H1 (cell line): Measurements from ENCODE around the gene G3BP1. TPM values are rescaled to one million over a fixed set of nuclear protein-coding genes. Genes with fewer than 3 reads are reported as not detected.

Source experiments
- CTCF ChIA-PET: fragments of 300-600 bp; sonication (Branson Sonifier 250); formaldehyde crosslinking; loops from one replicate; lab custom pipeline; 2021; ENCODE audit not compliant: partially characterized antibody; lab: Charles Lee
- POLR2A ChIA-PET: fragments of 300-600 bp; sonication (Branson Sonifier 250); formaldehyde crosslinking; loops from one replicate; lab custom pipeline; 2021; ENCODE audit warnings: inconsistent platforms; ENCODE audit not compliant: partially characterized antibody; lab: Charles Lee
- DNase-seq, 2 experiments: peaks; one replicate each; pipeline versions ENCODE4 v3.0.0 to v3.0.0-alpha.2; 2010 to 2022; ENCODE audit warnings: low spot score in 2 of 2, low read depth in 1 of 2, mixed read lengths in 1 of 2
- FAIRE-seq: peaks from 2 replicates; lab custom pipeline; 2011; peaks lifted over from hg19 to GRCh38; lab: Jason Lieb, UNC
- H2AFZ ChIP-seq: 2 replicates; pipeline ENCODE4 v1.8.1; 2012; ENCODE audit warnings: low read length, inconsistent platforms
- H2AK5ac ChIP-seq: 2 replicates; pipeline ENCODE4 v1.6.1; 2013; ENCODE audit warnings: low read depth, low read length
- H2BK120ac ChIP-seq: replicated peaks from 2 replicates; pipeline ENCODE3; 2013; ENCODE audit warnings: low read depth, low read length, inconsistent platforms
- H2BK12ac ChIP-seq: 2 replicates; pipeline ENCODE4 v1.6.1; 2013; ENCODE audit warnings: low read depth, low read length
- H2BK15ac ChIP-seq: 2 replicates; pipeline ENCODE4 v1.6.1; 2013; ENCODE audit warnings: low read length
- H2BK20ac ChIP-seq: 2 replicates; pipeline ENCODE4 v1.6.1; 2013; ENCODE audit warnings: low read length
- H2BK5ac ChIP-seq: 2 replicates; pipeline ENCODE4 v1.6.1; 2013; ENCODE audit warnings: low read depth, low read length
- H3K14ac ChIP-seq: 2 replicates; pipeline ENCODE4 v1.6.1; 2013; ENCODE audit warnings: inconsistent platforms; ENCODE audit not compliant: insufficient read length
- H3K18ac ChIP-seq: 2 replicates; pipeline ENCODE4 v1.6.1; 2013; ENCODE audit warnings: low read length; ENCODE audit errors: extremely low read depth
- H3K23ac ChIP-seq: 2 replicates; pipeline ENCODE4 v1.6.1; 2013; ENCODE audit warnings: inconsistent platforms; ENCODE audit not compliant: insufficient read length
- H3K23me2 ChIP-seq: 2 replicates; pipeline ENCODE4 v1.6.1; 2013; ENCODE audit warnings: low read depth, low read length
- H3K27ac ChIP-seq: 2 replicates; pipeline ENCODE4 v1.6.1; 2011; ENCODE audit warnings: low read depth, low read length, inconsistent platforms
- H3K27me3 ChIP-seq, 4 experiments: replicated peaks in 1 of 4; 1 replicate in 1 of 4; 2 replicates in 3 of 4; pipeline versions ENCODE4 v1.6.1 to v1.8.1; 2011 to 2013; ENCODE audit warnings: low read length in 3 of 4, mild to moderate bottlenecking in 3 of 4, inconsistent platforms in 2 of 4, mixed read lengths in 2 of 4, moderate library complexity in 1 of 4; ENCODE audit not compliant: control insufficient read depth in 3 of 4, insufficient read depth in 3 of 4; ENCODE audit errors: extremely low read depth in 1 of 4
- H3K36me3 ChIP-seq, 4 experiments: 2 replicates each; pipeline versions ENCODE4 v1.6.1 to v1.8.1; 2011 to 2013; ENCODE audit warnings: mild to moderate bottlenecking in 4 of 4, low read length in 3 of 4, moderate library complexity in 2 of 4, control low read depth in 1 of 4, inconsistent platforms in 1 of 4; ENCODE audit not compliant: insufficient read depth in 4 of 4, control insufficient read depth in 2 of 4
- H3K4ac ChIP-seq: replicated peaks from 2 replicates; pipeline ENCODE3; 2013; ENCODE audit warnings: low read length, low read depth, mixed read lengths, inconsistent platforms; ENCODE audit not compliant: insufficient read length
- H3K4me1 ChIP-seq, 4 experiments: replicated peaks in 1 of 4; 1 replicate in 1 of 4; 2 replicates in 3 of 4; pipeline versions ENCODE4 v1.6.1 to v1.8.1; 2011 to 2013; ENCODE audit warnings: low read length in 3 of 4, inconsistent platforms in 2 of 4, mixed read lengths in 1 of 4; ENCODE audit not compliant: insufficient read depth in 4 of 4, control insufficient read depth in 3 of 4
- H3K4me2 ChIP-seq, 2 experiments: 2 replicates each; pipeline versions ENCODE4 v1.6.1 to v1.8.1; 2011 to 2013; ENCODE audit warnings: low read depth in 2 of 2, low read length in 2 of 2, control low read depth in 1 of 2, inconsistent platforms in 1 of 2, mild to moderate bottlenecking in 1 of 2; ENCODE audit not compliant: insufficient read depth in 1 of 2
- H3K4me3 ChIP-seq, 4 experiments: fragments of 200-600, 300-600 bp in 1 of 4; sonication (generic), shearing (Covaris generic), sonication (Bioruptor Twin) in 1 of 4; 2 replicates each; pipeline versions ENCODE4 v1.5.1 to v1.8.1; 2011 to 2016; ENCODE audit warnings: low read length in 4 of 4, low read depth in 3 of 4, control low read depth in 2 of 4, inconsistent platforms in 2 of 4, mild to moderate bottlenecking in 2 of 4, mixed read lengths in 1 of 4, moderate library complexity in 1 of 4; ENCODE audit not compliant: insufficient read depth in 2 of 4; ENCODE audit errors: extremely low read depth in 1 of 4
- H3K56ac ChIP-seq: replicated peaks from 2 replicates; pipeline ENCODE3; 2013; ENCODE audit warnings: low read depth, mild to moderate bottlenecking, mixed read lengths, low read length, inconsistent platforms; ENCODE audit not compliant: insufficient read length
- H3K79me1 ChIP-seq: 2 replicates; pipeline ENCODE4 v1.6.1; 2013; ENCODE audit warnings: low read depth, low read length, control low read depth
- H3K79me2 ChIP-seq, 2 experiments: 2 replicates each; pipeline versions ENCODE4 v1.6.1 to v1.8.1; 2012 to 2013; ENCODE audit warnings: low read length in 2 of 2, mild to moderate bottlenecking in 2 of 2, inconsistent platforms in 1 of 2; ENCODE audit not compliant: insufficient read depth in 2 of 2, control insufficient read depth in 1 of 2
- H3K9ac ChIP-seq, 4 experiments: replicated peaks in 1 of 4; 1 replicate in 1 of 4; 2 replicates in 3 of 4; pipeline versions ENCODE4 v1.6.1 to v1.8.1; 2011 to 2013; ENCODE audit warnings: low read depth in 3 of 4, low read length in 3 of 4, control low read depth in 2 of 4, mild to moderate bottlenecking in 2 of 4, moderate library complexity in 2 of 4, inconsistent platforms in 1 of 4; ENCODE audit errors: extremely low read depth in 1 of 4
- H3K9me3 ChIP-seq, 2 experiments: 2 replicates each; pipeline versions ENCODE4 v1.6.1 to v1.8.1; 2012 to 2013; ENCODE audit warnings: mild to moderate bottlenecking in 2 of 2, moderate library complexity in 2 of 2, control low read depth in 1 of 2, inconsistent platforms in 1 of 2, low read depth in 1 of 2, low read length in 1 of 2, mixed read lengths in 1 of 2; ENCODE audit not compliant: insufficient read depth in 2 of 2
- H4K20me1 ChIP-seq, 2 experiments: replicated peaks in 1 of 2; 2 replicates each; pipeline versions ENCODE3 to v1.8.1; 2011 to 2013; ENCODE audit warnings: inconsistent platforms in 2 of 2, low read length in 2 of 2, mild to moderate bottlenecking in 1 of 2; ENCODE audit not compliant: insufficient read depth in 2 of 2, control insufficient read depth in 1 of 2
- H4K5ac ChIP-seq: 2 replicates; pipeline ENCODE4 v1.6.1; 2013; ENCODE audit warnings: low read length, low read depth, mixed read lengths, inconsistent platforms; ENCODE audit not compliant: insufficient read length
- H4K8ac ChIP-seq: 2 replicates; pipeline ENCODE4 v1.8.0; 2013; ENCODE audit warnings: mild to moderate bottlenecking, moderate library complexity, low read length, inconsistent platforms; ENCODE audit not compliant: insufficient read depth; ENCODE audit errors: extremely low read depth
- H4K91ac ChIP-seq: replicated peaks from 2 replicates; pipeline ENCODE3; 2013; ENCODE audit warnings: low read length, mixed read lengths, inconsistent platforms; ENCODE audit not compliant: insufficient read length
- ASH2L ChIP-seq: fragments of 200-600, 300-600 bp; sonication (generic); IDR thresholded peaks from one replicate; pipeline ENCODE4 v1.7.1; 2017; ENCODE audit warnings: low read length
- CBX8 ChIP-seq: fragments of 300-800, 300-1000 bp; sonication (generic); IDR thresholded peaks from 2 replicates; pipeline ENCODE4 v1.7.1; 2016; ENCODE audit warnings: low read depth, low read length, borderline replicate concordance
- POLR2AphosphoS5 ChIP-seq: IDR thresholded peaks from 2 replicates; pipeline ENCODE4 v1.6.1; 2011; ENCODE audit warnings: low read depth, low read length
- TCF12 ChIP-seq: IDR thresholded peaks from 2 replicates; pipeline ENCODE4 v1.6.1; 2011; ENCODE audit warnings: low read depth, mild to moderate bottlenecking, low read length
- YY1 ChIP-seq: IDR thresholded peaks from 2 replicates; pipeline ENCODE4 v1.6.1; 2011; ENCODE audit warnings: low read depth, mild to moderate bottlenecking, low read length
- WGBS, 2 experiments: shearing (Covaris generic) in 1 of 2; methylation state at CpG; one replicate each; pipeline versions ENCODE4 v1.1.6 to v1.1.7; 2013 to 2015; ENCODE audit warnings: low lambda C conversion rate in 2 of 2, mixed read lengths in 2 of 2, inconsistent platforms in 1 of 2, low coverage in 1 of 2, missing lambda C conversion rate in 1 of 2; ENCODE audit not compliant: insufficient replicate concordance in 2 of 2, insufficient coverage in 1 of 2, insufficient read length in 1 of 2; ENCODE audit errors: extremely low coverage in 1 of 2, missing lambda C conversion rate in 1 of 2; 5-methylcytosine and 5-hydroxymethylcytosine counted together
- polyA plus RNA-seq, 7 experiments: library from polyadenylated mRNA; depleted of rRNA in 3 of 7; stranded (reverse) in 5 of 7; unstranded in 2 of 7; fragments of >200 nt in 5 of 7; fragments of 200-250 nt in 2 of 7; gene quantifications; 1 replicate in 5 of 7; 2 replicates in 1 of 7; 4 replicates in 1 of 7; pipeline versions ENCODE4 v1.2.1 to v1.2.3, GENCODE V29; 2011 to 2013; ENCODE audit warnings: missing spikeins in 2 of 7, mixed read lengths in 2 of 7
- total RNA-seq: library from RNA; stranded (reverse); fragmentation: NEBNext Ultra II Directional; extraction: Animal tissue kit (Norgen Biotek cat#: 25700); gene quantifications from 2 replicates; pipeline ENCODE4 v1.2.1, GENCODE V29; 2021

Gene G3BP1
- total and polyA plus RNA-seq, 2 of the 8 experiments (the other 6 are each of a cell fraction or from before 2014, with no cell fraction given) = 71.2 to 516 TPM

DNA sequence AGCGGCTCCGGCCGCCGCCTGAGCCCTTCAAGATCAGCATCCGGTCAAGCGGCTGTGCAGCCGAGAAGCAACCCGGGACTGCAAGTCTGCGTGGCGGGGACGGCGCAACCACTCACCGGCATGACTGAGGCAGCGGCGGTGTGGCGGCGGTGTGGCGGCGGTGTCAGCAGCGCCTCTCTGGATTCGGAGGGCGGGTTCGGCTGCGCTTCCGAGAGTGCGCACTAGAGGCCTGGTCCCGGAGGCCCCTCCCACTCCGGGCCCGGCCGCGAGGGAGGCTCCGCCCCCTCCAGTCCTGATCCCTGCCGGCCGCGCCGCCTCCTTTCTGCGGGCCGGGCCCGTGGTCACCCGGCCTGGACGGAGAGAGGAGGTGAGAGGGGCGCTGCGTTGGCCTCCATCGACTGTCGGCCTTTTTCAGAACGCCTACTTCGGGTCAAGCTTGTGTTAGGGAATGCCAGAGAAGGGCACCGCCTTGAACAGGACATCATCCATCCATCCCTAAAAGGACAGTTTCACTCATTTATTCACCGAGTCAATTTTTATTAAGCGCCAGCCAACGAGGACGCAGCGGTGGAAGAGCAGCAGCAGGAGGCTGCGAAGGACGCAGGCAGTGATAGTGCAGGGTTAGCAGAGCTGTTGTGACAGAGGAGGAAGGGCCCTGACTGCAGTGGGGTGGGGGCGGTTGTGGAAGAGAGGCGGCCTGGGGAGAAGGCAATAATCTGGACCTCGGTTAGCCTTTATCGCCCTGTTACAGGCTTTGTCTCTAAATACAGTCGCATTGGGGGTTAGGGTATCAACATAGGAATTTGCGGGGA is 13.1 kb upstream of the G3BP1 start, which contains the start of gene ATOX1:
Gene ATOX1, minus strand, starts transcription at position 202 of the 812 bp plus-strand sequence. Its CDS starts 80 bp downstream, at position 122.
- FAIRE-seq (no peak), DNase-seq (peak in 1 of 2 experiments; percentile 94)
- Histone ChIP-seq H2BK120ac (no peak within 1 kb of the TSS), H3K4me2 (peak within 1 kb of the TSS; percentile 85 to 86), H2BK5ac (peak within 1 kb of the TSS; percentile 81; the same call in 1 of the 2 replicates), H3K56ac (no peak within 1 kb of the TSS), H2BK12ac (peak within 1 kb of the TSS; percentile 94), H3K27ac (peak within 1 kb of the TSS; percentile 28; the same call in 1 of the 2 replicates), H4K20me1 (no peaks in the 10 kb centered on the region), H4K8ac (no peak within 1 kb of the TSS), H3K4ac (no peak within 1 kb of the TSS), H2AK5ac (no peak within 1 kb of the TSS), H3K4me3 (peak within 1 kb of the TSS; percentile 61 to 90 (median 72)), H2BK20ac (no peak within 1 kb of the TSS), H3K14ac (no peak within 1 kb of the TSS), H3K79me1 (no peaks in the 10 kb centered on the region), H2BK15ac (peak within 1 kb of the TSS; percentile 95; the same call in 1 of the 2 replicates), H4K91ac (no peak within 1 kb of the TSS), H2AFZ (peak within 1 kb of the TSS; percentile 89), H3K23me2 (peaks cover 6% of the 10 kb centered on the region), H3K27me3 (no peaks in the 10 kb centered on the region), H3K9me3 (no peaks in the 10 kb centered on the region), H4K5ac (no peak within 1 kb of the TSS), H3K18ac (peak within 1 kb of the TSS; percentile 99), H3K36me3 (0 out of 8 replicates have a peak, but pooled peaks cover 0 to 2% (median 0%) of the 10 kb centered on the region in 4 experiments), H3K23ac (no peak within 1 kb of the TSS), H3K79me2 (no peaks in the 10 kb centered on the region), H3K9ac (peak within 1 kb of the TSS; percentile 66 to 83 (median 74)), H3K4me1 (peaks cover 5 to 14% (median 7%) of the 10 kb centered on the region in 4 experiments)
- CTCF ChIA-PET = interaction anchor here (0.8 to 38.0 kb wide), 4 partner anchors 10 to 95 kb away, joined by 3 to 991 read pairs (median 20); partner anchors contain the start of gene SPARC
- POLR2A ChIA-PET = interaction anchor here (0.9 to 19.5 kb wide), 8 partner anchors 8 to 222 kb away, joined by 3 to 182 read pairs (median 4); partner anchors contain the start of gene G3BP1
- 4% methylated on average over 53 of the region's 61 CpGs; no CpG with 5 or more reads in 1 of the 2 experiments for WGBS, 2 experiments
- TF ChIP-seq ASH2L = peak; percentile 92
- peak; percentile 34; the same call in 1 of the 2 replicates for TF ChIP-seq YY1
- TF ChIP-seq CBX8 = no peak
- no peak for TF ChIP-seq TCF12
- peak; percentile 84 for TF ChIP-seq POLR2AphosphoS5
